Breast epithelium (tissue), 3 donors: Measurements from ENCODE around the gene FAM9A.

Experiments
- POLR2A ChIP-seq: fragments of 450-650 bp; IDR thresholded peaks from one replicate; pipeline ENCODE4 v1.6.1; 2016; ENCODE audit warnings: antibody characterized with exemption, mild to moderate bottlenecking, moderate library complexity
- POLR2AphosphoS5 ChIP-seq, 3 donors: sonication (generic); formaldehyde crosslinking; IDR thresholded peaks; one replicate each; pipeline ENCODE4 v1.6.1; 2017; ENCODE audit warnings: antibody characterized with exemption in 3 of 3
- TF ChIP-seq, protein P1 (sequence below), 3 donors: fragments of 450-650 bp; IDR thresholded peaks; one replicate each; pipeline ENCODE4 v1.5.1; 2016 to 2017; ENCODE audit warnings: antibody characterized with exemption in 3 of 3, mild to moderate bottlenecking in 3 of 3, moderate library complexity in 3 of 3

DNA sequence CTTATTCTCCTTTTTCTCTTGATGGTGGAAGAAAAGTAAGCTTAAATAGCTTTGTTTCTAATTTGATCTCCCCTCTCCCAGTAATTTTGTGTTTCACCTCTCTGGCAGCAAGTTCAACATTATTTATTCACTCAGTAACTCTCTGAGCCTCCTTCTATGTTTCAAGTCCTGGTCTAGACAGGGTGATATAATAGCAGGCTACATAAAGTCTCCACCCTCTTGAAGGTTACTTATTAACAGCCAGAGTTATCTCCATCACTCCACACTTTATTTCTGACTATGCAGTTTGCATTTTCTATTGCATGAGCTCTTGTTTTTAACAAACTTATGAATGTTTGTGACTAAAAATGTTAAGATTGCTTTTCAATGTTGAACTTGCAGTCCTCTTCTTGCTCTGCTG is 51.5 kb downstream of the FAM9A start:
- TF ChIP-seq, protein P1, sequence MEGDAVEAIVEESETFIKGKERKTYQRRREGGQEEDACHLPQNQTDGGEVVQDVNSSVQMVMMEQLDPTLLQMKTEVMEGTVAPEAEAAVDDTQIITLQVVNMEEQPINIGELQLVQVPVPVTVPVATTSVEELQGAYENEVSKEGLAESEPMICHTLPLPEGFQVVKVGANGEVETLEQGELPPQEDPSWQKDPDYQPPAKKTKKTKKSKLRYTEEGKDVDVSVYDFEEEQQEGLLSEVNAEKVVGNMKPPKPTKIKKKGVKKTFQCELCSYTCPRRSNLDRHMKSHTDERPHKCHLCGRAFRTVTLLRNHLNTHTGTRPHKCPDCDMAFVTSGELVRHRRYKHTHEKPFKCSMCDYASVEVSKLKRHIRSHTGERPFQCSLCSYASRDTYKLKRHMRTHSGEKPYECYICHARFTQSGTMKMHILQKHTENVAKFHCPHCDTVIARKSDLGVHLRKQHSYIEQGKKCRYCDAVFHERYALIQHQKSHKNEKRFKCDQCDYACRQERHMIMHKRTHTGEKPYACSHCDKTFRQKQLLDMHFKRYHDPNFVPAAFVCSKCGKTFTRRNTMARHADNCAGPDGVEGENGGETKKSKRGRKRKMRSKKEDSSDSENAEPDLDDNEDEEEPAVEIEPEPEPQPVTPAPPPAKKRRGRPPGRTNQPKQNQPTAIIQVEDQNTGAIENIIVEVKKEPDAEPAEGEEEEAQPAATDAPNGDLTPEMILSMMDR (IDR thresholded peaks at IDR 0.05) = no peak
- TF ChIP-seq POLR2A (no peak), POLR2AphosphoS5 (IDR thresholded peaks at IDR 0.05) (no peak)
